HEK293 (cell line): Measurements from ENCODE around the gene NEAT1.

Experiments used
- CTCF ChIP-seq: fragments of 450-650 bp; formaldehyde crosslinking; IDR thresholded peaks from 2 replicates; pipeline ENCODE4 v1.5.1; 2016; ENCODE audit warnings: missing biosample characterization, missing genetic modification characterization
- GLI2 ChIP-seq: fragments of 450-650 bp; formaldehyde crosslinking; IDR thresholded peaks from 2 replicates; pipeline ENCODE4; 2017; ENCODE audit warnings: missing biosample characterization, missing genetic modification characterization, low read depth, borderline replicate concordance
- GLIS2 ChIP-seq: fragments of 450-650 bp; formaldehyde crosslinking; IDR thresholded peaks from 2 replicates; pipeline ENCODE4 v1.5.1; 2016; ENCODE audit warnings: missing biosample characterization, missing genetic modification characterization
- HIC1 ChIP-seq: fragments of 450-650 bp; formaldehyde crosslinking; IDR thresholded peaks from 2 replicates; pipeline ENCODE4 v1.5.1; 2016; ENCODE audit warnings: missing biosample characterization, missing genetic modification characterization
- KLF10 ChIP-seq: fragments of 450-650 bp; IDR thresholded peaks from 2 replicates; pipeline ENCODE4 v1.5.1; 2018; ENCODE audit warnings: missing biosample characterization, mild to moderate bottlenecking, missing genetic modification characterization
- KLF16 ChIP-seq: fragments of 450-650 bp; formaldehyde crosslinking; IDR thresholded peaks from 2 replicates; pipeline ENCODE4 v1.5.1; 2017; ENCODE audit warnings: missing biosample characterization, missing genetic modification characterization
- KLF7 ChIP-seq: fragments of 450-650 bp; formaldehyde crosslinking; IDR thresholded peaks from 2 replicates; pipeline ENCODE4 v1.5.1; 2016; ENCODE audit warnings: missing biosample characterization, missing genetic modification characterization, borderline replicate concordance
- OSR2 ChIP-seq: fragments of 450-650 bp; formaldehyde crosslinking; IDR thresholded peaks from 2 replicates; pipeline ENCODE4 v1.5.1; 2016; ENCODE audit warnings: missing biosample characterization, missing genetic modification characterization
- OVOL3 ChIP-seq: fragments of 450-650 bp; formaldehyde crosslinking; IDR thresholded peaks from 2 replicates; pipeline ENCODE4 v1.5.1; 2016; ENCODE audit warnings: missing biosample characterization, missing genetic modification characterization
- RBAK ChIP-seq: fragments of 450-650 bp; formaldehyde crosslinking; IDR thresholded peaks from 2 replicates; pipeline ENCODE4 v1.5.1; 2016; ENCODE audit warnings: missing biosample characterization, missing genetic modification characterization
- TRIM28 ChIP-seq: IDR thresholded peaks from 2 replicates; pipeline ENCODE4 v1.6.1; 2011; ENCODE audit warnings: low read length, control low read depth, borderline replicate concordance
- YY2 ChIP-seq: fragments of 450-650 bp; formaldehyde crosslinking; IDR thresholded peaks from 2 replicates; pipeline ENCODE4 v1.5.1; 2016; ENCODE audit warnings: missing biosample characterization, missing genetic modification characterization
- ZFHX2 ChIP-seq: fragments of 450-650 bp; formaldehyde crosslinking; conservative IDR thresholded peaks from 2 replicates; pipeline ENCODE4 v1.5.1; 2016; ENCODE audit warnings: missing biosample characterization, missing genetic modification characterization
- ZIC2 ChIP-seq: fragments of 450-650 bp; formaldehyde crosslinking; IDR thresholded peaks from 2 replicates; pipeline ENCODE4 v1.5.1; 2016; ENCODE audit warnings: missing biosample characterization, missing genetic modification characterization
- ZNF112 ChIP-seq: fragments of 450-650 bp; formaldehyde crosslinking; IDR thresholded peaks from 2 replicates; pipeline ENCODE4 v1.5.0; 2017; ENCODE audit warnings: missing biosample characterization, missing genetic modification characterization
- ZNF114 ChIP-seq: fragments of 450-650 bp; formaldehyde crosslinking; IDR thresholded peaks from 2 replicates; pipeline ENCODE4 v1.5.0; 2017; ENCODE audit warnings: missing biosample characterization, missing genetic modification characterization
- ZNF146 ChIP-seq: fragments of 450-650 bp; formaldehyde crosslinking; IDR thresholded peaks from 2 replicates; pipeline ENCODE4 v1.5.1; 2016; ENCODE audit warnings: missing biosample characterization, missing genetic modification characterization
- ZNF148 ChIP-seq: fragments of 450-650 bp; formaldehyde crosslinking; IDR thresholded peaks from 2 replicates; pipeline ENCODE4 v1.5.0; 2017; ENCODE audit warnings: missing biosample characterization, missing genetic modification characterization, borderline replicate concordance
- ZNF174 ChIP-seq: fragments of 450-650 bp; formaldehyde crosslinking; IDR thresholded peaks from 2 replicates; pipeline ENCODE4 v1.5.0; 2017; ENCODE audit warnings: missing biosample characterization, mild to moderate bottlenecking, missing genetic modification characterization
- ZNF184 ChIP-seq: fragments of 450-650 bp; IDR thresholded peaks from 2 replicates; pipeline ENCODE4 v1.5.1; 2018; ENCODE audit warnings: missing biosample characterization, mild to moderate bottlenecking, missing genetic modification characterization
- ZNF19 ChIP-seq: fragments of 450-650 bp; formaldehyde crosslinking; IDR thresholded peaks from 2 replicates; pipeline ENCODE4; 2016; ENCODE audit warnings: missing biosample characterization, missing genetic modification characterization, low read depth
- ZNF239 ChIP-seq: fragments of 450-650 bp; formaldehyde crosslinking; IDR thresholded peaks from 2 replicates; pipeline ENCODE4 v1.5.1; 2016; ENCODE audit warnings: missing biosample characterization, missing genetic modification characterization
- ZNF26 ChIP-seq: fragments of 450-650 bp; formaldehyde crosslinking; IDR thresholded peaks from 2 replicates; pipeline ENCODE4 v1.5.1; 2016; ENCODE audit warnings: missing biosample characterization, missing genetic modification characterization
- ZNF341 ChIP-seq: fragments of 450-650 bp; formaldehyde crosslinking; IDR thresholded peaks from 2 replicates; pipeline ENCODE4; 2016; ENCODE audit warnings: low read depth, missing biosample characterization, missing genetic modification characterization
- ZNF37A ChIP-seq: fragments of 450-650 bp; IDR thresholded peaks from 2 replicates; pipeline ENCODE4 v1.5.1; 2018; ENCODE audit warnings: missing biosample characterization, missing genetic modification characterization
- ZNF48 ChIP-seq: fragments of 450-650 bp; formaldehyde crosslinking; IDR thresholded peaks from 2 replicates; pipeline ENCODE4 v1.5.1; 2016; ENCODE audit warnings: missing biosample characterization, missing genetic modification characterization
- ZNF488 ChIP-seq: fragments of 450-650 bp; formaldehyde crosslinking; IDR thresholded peaks from 2 replicates; pipeline ENCODE4 v1.5.1; 2016; ENCODE audit warnings: missing biosample characterization, missing genetic modification characterization
- ZNF529 ChIP-seq: fragments of 450-650 bp; formaldehyde crosslinking; IDR thresholded peaks from 2 replicates; pipeline ENCODE4 v1.5.1; 2017; ENCODE audit warnings: missing genetic modification characterization, missing biosample characterization; ENCODE audit not compliant: insufficient replicate concordance
- ZNF530 ChIP-seq: fragments of 450-650 bp; formaldehyde crosslinking; IDR thresholded peaks from 2 replicates; pipeline ENCODE4 v1.5.1; 2016; ENCODE audit warnings: low read depth, missing biosample characterization, missing genetic modification characterization
- ZNF558 ChIP-seq: fragments of 450-650 bp; formaldehyde crosslinking; IDR thresholded peaks from 2 replicates; pipeline ENCODE4 v1.5.1; 2016; ENCODE audit warnings: missing biosample characterization, missing genetic modification characterization
- ZNF626 ChIP-seq: fragments of 450-650 bp; sonication (Bioruptor Pico); formaldehyde crosslinking; IDR thresholded peaks from 2 replicates; pipeline ENCODE4 v1.5.1; 2018; ENCODE audit warnings: missing biosample characterization, missing genetic modification characterization, inconsistent platforms
- ZNF658 ChIP-seq: fragments of 450-650 bp; formaldehyde crosslinking; IDR thresholded peaks from 2 replicates; pipeline ENCODE4; 2016; ENCODE audit warnings: missing biosample characterization, missing genetic modification characterization
- ZNF768 ChIP-seq: fragments of 450-650 bp; formaldehyde crosslinking; IDR thresholded peaks from 2 replicates; pipeline ENCODE4 v1.5.1; 2018; ENCODE audit warnings: missing biosample characterization, mild to moderate bottlenecking, missing genetic modification characterization

Gene NEAT1

GRCh38 chr11:65420979-65421793 is 1.4 kb upstream of the NEAT1 start (continued):
- TF ChIP-seq ZNF558 (tag by site-specific recombination) (no peak; the same call in 1 of the 2 replicates), ZNF626 (tag by site-specific recombination) (no peak), ZNF658 (tag by site-specific recombination) (no peak), ZNF37A (no peak), ZNF184 (tag by site-specific recombination) (no peak), ZNF48 (no peak), RBAK (tag by site-specific recombination) (no peak), ZNF239 (tag by site-specific recombination) (no peak), ZIC2 (tag by site-specific recombination) (peak; percentile 89), KLF10 (tag by site-specific recombination) (0 out of 2 replicates have a peak, but pooled peaks have one; percentile 37), ZNF19 (no peak), ZNF174 (tag by site-specific recombination) (no peak), ZNF529 (tag by site-specific recombination) (no peak), CTCF (tag by site-specific recombination) (no peak), HIC1 (tag by site-specific recombination) (peak; percentile 95), ZNF488 (tag by site-specific recombination) (no peak), GLIS2 (tag by site-specific recombination) (peak; percentile 96), KLF7 (tag by site-specific recombination) (no peak; the same call in 1 of the 2 replicates), GLI2 (tag by site-specific recombination) (no peak), YY2 (tag by site-specific recombination) (no peak), ZNF768 (tag by site-specific recombination) (no peak), ZNF148 (tag by site-specific recombination) (no peak), ZNF341 (tag by site-specific recombination) (peak; percentile 58), KLF16 (tag by site-specific recombination) (no peak), ZNF114 (tag by site-specific recombination) (no peak), ZFHX2 (tag by site-specific recombination) (peak; percentile 41), ZNF530 (tag by site-specific recombination) (no peak), ZNF26 (tag by site-specific recombination) (no peak), OVOL3 (no peak), TRIM28 (no peak), OSR2 (tag by site-specific recombination) (peak; percentile 47), ZNF146 (no peak), ZNF112 (tag by site-specific recombination) (no peak)
